SU-DHL-6 (cell line): Measurements from ENCODE around the gene GIMAP8.

Experiments used
- H2AFZ ChIP-seq: fragments of 200-600 bp; sonication (generic); 2 replicates; pipeline ENCODE4 v1.6.1; 2014; ENCODE audit warnings: low read depth, mild to moderate bottlenecking, moderate library complexity, mixed read lengths, antibody characterized with exemption, low read length; ENCODE audit not compliant: severe bottlenecking
- H3F3A ChIP-seq: fragments of 200-600 bp; shearing (Covaris generic); 2 replicates; pipeline ENCODE4 v1.6.0; 2016; ENCODE audit warnings: antibody characterized with exemption, mild to moderate bottlenecking; ENCODE audit not compliant: insufficient read depth
- H3K27ac ChIP-seq: fragments of 200-600 bp; sonication (generic); 2 replicates; pipeline ENCODE4 v1.5.1; 2016; ENCODE audit warnings: low read depth, mild to moderate bottlenecking, low read length, moderate library complexity, mixed read lengths
- H3K27me3 ChIP-seq: fragments of 200-600 bp; sonication (generic), shearing (Covaris generic); 2 replicates; pipeline ENCODE4 v1.6.0; 2014; ENCODE audit warnings: mild to moderate bottlenecking, low read length
- H3K36me3 ChIP-seq: fragments of 200-600 bp; sonication (generic); 2 replicates; pipeline ENCODE4 v1.6.1; 2014; ENCODE audit warnings: mild to moderate bottlenecking, low read length, mixed read lengths
- H3K4me2 ChIP-seq: fragments of 300-600, 200-600 bp; shearing (Covaris generic), sonication (generic); 2 replicates; pipeline ENCODE4 v1.6.0; 2014; ENCODE audit warnings: low read length, low read depth, mild to moderate bottlenecking; ENCODE audit not compliant: poor library complexity, severe bottlenecking
- H3K4me3 ChIP-seq: fragments of 200-600 bp; sonication (generic); 2 replicates; pipeline ENCODE4 v1.5.1; 2014; ENCODE audit warnings: antibody characterized with exemption, low read length, mild to moderate bottlenecking, mixed read lengths; ENCODE audit not compliant: insufficient read depth, poor library complexity, severe bottlenecking
- H3K79me2 ChIP-seq: fragments of 200-600 bp; sonication (generic); 2 replicates; pipeline ENCODE4 v1.6.1; 2014; ENCODE audit warnings: mild to moderate bottlenecking, low read length, moderate library complexity; ENCODE audit not compliant: insufficient read depth
- H3K9ac ChIP-seq: fragments of 200-600 bp; sonication (generic); 2 replicates; pipeline ENCODE4 v1.7.0; 2014; ENCODE audit warnings: mild to moderate bottlenecking, low read length
- H3K9me2 ChIP-seq: fragments of 200-600 bp; sonication (generic); replicated peaks from 2 replicates; pipeline ENCODE4 v1.6.1; 2014; ENCODE audit warnings: low read length; ENCODE audit not compliant: insufficient read depth
- H3K9me3 ChIP-seq: fragments of 200-600 bp; sonication (generic); 2 replicates; pipeline ENCODE4 v1.6.1; 2014; ENCODE audit warnings: low read length, mixed read lengths; ENCODE audit not compliant: insufficient read depth
- H4K20me1 ChIP-seq: fragments of 200-600 bp; sonication (generic); 2 replicates; pipeline ENCODE4 v1.6.1; 2014; ENCODE audit warnings: low read depth, mild to moderate bottlenecking, antibody characterized with exemption, low read length, moderate library complexity, mixed read lengths
- CTCF ChIP-seq: fragments of 200-600 bp; sonication (generic); IDR thresholded peaks from one replicate; pipeline ENCODE4 v1.5.1; 2017; ENCODE audit warnings: antibody characterized with exemption, mild to moderate bottlenecking, low read length, moderate library complexity; ENCODE audit not compliant: insufficient read depth, poor library complexity, severe bottlenecking
- EZH2phosphoT487 ChIP-seq: fragments of 200-600 bp; sonication (generic), shearing (Covaris generic); conservative IDR thresholded peaks from 2 replicates; pipeline ENCODE4 v1.6.1; 2018; ENCODE audit warnings: mild to moderate bottlenecking, antibody characterized with exemption, low read length, moderate library complexity, mixed read lengths

GIMAP8 gene

GRCh38 chr7:150441524-150441923, 8.9 kb upstream of the GIMAP8 start:
- Histone ChIP-seq H2AFZ (no peak overlapping the region), H3F3A (no peaks in the 10 kb centered on the region), H3K36me3 (no peaks in the 10 kb centered on the region), H3K79me2 (no peaks in the 10 kb centered on the region), H3K4me2 (no peak overlapping the region), H4K20me1 (0 out of 2 replicates have a peak, but pooled peaks cover 3% of the 10 kb centered on the region), H3K27me3 (no peaks in the 10 kb centered on the region), H3K9me2 (no peaks in the 10 kb centered on the region), H3K9me3 (no peaks in the 10 kb centered on the region), H3K27ac (no peak overlapping the region), H3K4me3 (no peak overlapping the region), H3K9ac (no peak overlapping the region)
- TF ChIP-seq CTCF (no peak), EZH2phosphoT487 (no peak)

DNA sequence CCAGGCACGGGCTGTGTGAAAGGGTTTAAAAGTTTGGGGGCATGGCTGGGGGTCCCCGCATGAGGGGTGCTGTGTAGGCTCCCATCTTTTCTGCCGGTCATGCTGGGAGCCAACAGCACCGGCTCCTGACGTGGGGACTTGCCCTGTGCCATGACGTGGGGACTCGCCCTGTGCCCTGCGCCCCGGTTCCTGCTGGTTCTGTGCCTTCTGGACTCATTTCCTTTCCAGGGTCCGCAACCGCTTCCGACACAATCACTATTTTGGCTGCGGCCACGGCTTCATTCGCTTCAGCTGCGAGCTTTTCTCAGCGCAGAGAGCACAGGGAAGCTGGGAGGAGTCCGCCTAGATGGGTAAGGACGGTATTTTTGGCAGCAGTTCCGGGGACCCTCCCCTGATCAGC, 7.6 kb upstream of the GIMAP8 start:
- Histone ChIP-seq H4K20me1 (no peaks in the 10 kb centered on the region), H3K9me3 (no peaks in the 10 kb centered on the region), H3K27ac (no peak overlapping the region), H3K9me2 (no peaks in the 10 kb centered on the region), H3K79me2 (no peaks in the 10 kb centered on the region), H3K9ac (no peak overlapping the region), H3K4me3 (no peak overlapping the region), H3K36me3 (no peaks in the 10 kb centered on the region), H3K27me3 (no peaks in the 10 kb centered on the region), H2AFZ (no peak overlapping the region), H3K4me2 (no peak overlapping the region), H3F3A (no peaks in the 10 kb centered on the region)
- TF ChIP-seq EZH2phosphoT487 = no peak
- TF ChIP-seq CTCF = no peak

DNA sequence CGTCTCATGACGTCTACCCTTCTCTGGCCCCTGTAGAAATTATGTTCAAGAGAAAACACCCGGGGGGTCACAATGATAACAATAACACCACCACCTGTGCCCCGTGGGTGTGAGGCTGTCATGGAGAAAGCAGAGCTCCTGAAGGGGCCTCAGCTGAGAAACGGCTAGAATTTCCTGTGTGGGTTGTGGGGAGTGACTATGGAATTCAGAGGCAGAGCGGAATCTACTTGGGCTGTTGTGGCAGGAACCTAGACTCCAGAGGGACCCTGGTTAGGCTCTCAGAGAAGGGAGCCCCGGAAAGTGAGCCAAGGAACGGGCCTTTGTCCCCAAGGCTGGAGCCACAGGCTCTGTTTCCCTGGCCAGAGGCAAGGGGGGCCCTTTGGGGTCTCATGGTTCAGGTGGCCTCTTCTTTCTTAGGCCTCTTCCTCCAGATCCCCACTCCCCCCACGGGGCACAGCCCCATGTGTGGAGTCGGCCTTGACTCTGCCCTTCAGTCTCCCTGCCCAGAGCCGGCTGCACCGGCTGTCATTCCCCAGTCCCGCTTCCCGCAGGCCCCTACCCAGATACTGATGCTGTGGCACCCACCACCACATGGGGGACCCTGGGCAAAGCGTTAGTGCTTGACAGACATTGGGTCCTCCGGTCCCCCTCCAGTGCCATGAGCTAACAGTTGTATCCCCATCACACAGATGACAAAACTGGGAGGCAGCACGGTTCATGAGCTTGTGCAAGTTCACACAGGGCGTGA, 6.5 kb upstream of the GIMAP8 start:
- no peak overlapping the region for H2AFZ ChIP-seq
- no peak overlapping the region for H3K27ac ChIP-seq
- no peaks in the 10 kb centered on the region for H3K36me3 ChIP-seq
- no peaks in the 10 kb centered on the region for H3K27me3 ChIP-seq
- no peak overlapping the region for H3K9ac ChIP-seq
- no peaks in the 10 kb centered on the region for H3K9me3 ChIP-seq
- no peak overlapping the region for H3K4me2 ChIP-seq
- no peaks in the 10 kb centered on the region for H3K9me2 ChIP-seq
- no peaks in the 10 kb centered on the region for H3F3A ChIP-seq
- no peak overlapping the region for H3K4me3 ChIP-seq
- TF ChIP-seq EZH2phosphoT487 = no peak
- TF ChIP-seq CTCF = no peak
- no peaks in the 10 kb centered on the region for H4K20me1 ChIP-seq
- H3K79me2 ChIP-seq = no peaks in the 10 kb centered on the region
